ENCODE data around the gene SEPTIN12. TPM values are rescaled to one million over a fixed set of nuclear protein-coding genes. Genes with fewer than 3 reads are reported as not detected.

The SEPTIN12 gene
- total and polyA plus RNA-seq, 2 of the 8 experiments (the other 6 are each of a cell fraction or from before 2014, with no cell fraction given): 0.24 TPM; not detected in 1

DNA sequence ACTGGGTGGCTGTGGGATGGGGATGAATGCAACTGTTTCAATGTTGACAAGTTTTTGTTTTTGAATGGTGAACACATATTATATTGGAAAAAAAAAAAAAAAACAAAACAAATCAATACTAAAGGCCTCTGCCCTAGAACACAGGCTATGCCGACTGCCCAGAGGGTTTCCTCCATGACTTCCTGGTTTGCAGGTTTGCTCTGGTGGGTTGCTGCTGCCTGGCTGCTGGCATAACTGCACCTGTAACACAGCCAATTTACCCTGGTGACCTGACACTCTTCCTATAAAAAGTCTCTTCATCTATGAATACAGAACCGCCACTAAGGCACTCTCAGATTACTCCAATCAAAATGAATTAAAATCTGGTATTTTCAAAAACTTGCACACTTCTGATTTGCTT, 48.6 kb upstream of the SEPTIN12 start:
- H2BK15ac ChIP-seq (ENCODE audit: low read length): no peak overlapping the region
- H3K23me2 ChIP-seq (ENCODE audit: low read depth, low read length): no peaks in the 10 kb centered on the region
- WGBS, 2 experiments (ENCODE audit: extremely low coverage in 1 of 2, insufficient coverage in 1 of 2, insufficient read length in 1 of 2, insufficient replicate concordance in 2 of 2, low coverage in 1 of 2, low lambda C conversion rate in 2 of 2, missing lambda C conversion rate in 1 of 2): 95% methylated on average over 2 of the region's 2 CpGs; no CpG with 5 or more reads in 1 of the 2 experiments
- H3K9ac ChIP-seq (replicated peaks in 1 of 4; ENCODE audit: extremely low read depth in 1 of 4, low read depth in 3 of 4, low read length in 3 of 4): no peak overlapping the region
- peaks cover 10 to 54% (median 42%) of the 10 kb centered on the region in 4 experiments for H3K36me3 ChIP-seq (ENCODE audit: control insufficient read depth in 2 of 4, insufficient read depth in 4 of 4, low read length in 3 of 4)
- H3K9me3 ChIP-seq (ENCODE audit: insufficient read depth in 2 of 2, low read depth in 1 of 2, low read length in 1 of 2): no peaks in the 10 kb centered on the region
- no peak overlapping the region for H2AK5ac ChIP-seq (ENCODE audit: low read depth, low read length)
- H4K5ac ChIP-seq (ENCODE audit: insufficient read length, low read depth, low read length): no peak overlapping the region
- H3K4ac ChIP-seq (replicated peaks; ENCODE audit: insufficient read length, low read depth, low read length): no peak overlapping the region
- no peak overlapping the region for H3K27ac ChIP-seq (ENCODE audit: low read depth, low read length)
- CTCF ChIA-PET (ENCODE audit: partially characterized antibody): interaction anchor here (1.3 kb wide), 1 partner anchor 10 kb away, joined by 3 read pairs; no protein-coding TSS in a partner anchor
- no peak overlapping the region for H2BK12ac ChIP-seq (ENCODE audit: low read depth, low read length)
- no peak for DNase-seq (ENCODE audit: low read depth in 1 of 2, low spot score in 2 of 2)
- no peak overlapping the region for H4K91ac ChIP-seq (replicated peaks; ENCODE audit: insufficient read length, low read length)
- no peak overlapping the region for H2BK20ac ChIP-seq (ENCODE audit: low read length)
- no peak overlapping the region for H3K23ac ChIP-seq (ENCODE audit: insufficient read length)
- no peak overlapping the region for H3K56ac ChIP-seq (replicated peaks; ENCODE audit: insufficient read length, low read depth, low read length)
- no peak overlapping the region for H3K14ac ChIP-seq (ENCODE audit: insufficient read length)
- H2AFZ ChIP-seq (ENCODE audit: low read length): no peak overlapping the region
- POLR2A ChIA-PET (ENCODE audit: partially characterized antibody): interaction anchor here (1.1 to 1.4 kb wide), 3 partner anchors 10 to 48 kb away, joined by 3 to 4 read pairs (median 4); partner anchors contain the start of gene GLYR1
- H3K18ac ChIP-seq (ENCODE audit: extremely low read depth, low read length): no peak overlapping the region
- H2BK5ac ChIP-seq (ENCODE audit: low read depth, low read length): no peak overlapping the region
- 0 out of 4 replicates have a peak, but pooled peaks cover 0 to 4% of the 10 kb centered on the region in 2 experiments for H3K79me2 ChIP-seq (ENCODE audit: control insufficient read depth in 1 of 2, insufficient read depth in 2 of 2, low read length in 2 of 2)
- no peak overlapping the region for H3K4me3 ChIP-seq (ENCODE audit: extremely low read depth in 1 of 4, insufficient read depth in 2 of 4, low read depth in 3 of 4, low read length in 4 of 4)
- peaks cover 4% of the 10 kb centered on the region; the same call in 1 of the 2 replicates for H3K79me1 ChIP-seq (ENCODE audit: low read depth, low read length)
- no peak overlapping the region for H2BK120ac ChIP-seq (replicated peaks; ENCODE audit: low read depth, low read length)
- peaks cover 2 to 8% of the 10 kb centered on the region in 2 experiments for H4K20me1 ChIP-seq (replicated peaks in 1 of 2; ENCODE audit: control insufficient read depth in 1 of 2, insufficient read depth in 2 of 2, low read length in 2 of 2)
- FAIRE-seq: no peak
- H3K4me2 ChIP-seq (ENCODE audit: insufficient read depth in 1 of 2, low read depth in 2 of 2, low read length in 2 of 2): no peak overlapping the region
- H3K27me3 ChIP-seq (replicated peaks in 1 of 4; ENCODE audit: control insufficient read depth in 3 of 4, extremely low read depth in 1 of 4, insufficient read depth in 3 of 4, low read length in 3 of 4): no peaks in the 10 kb centered on the region
- H3K4me1 ChIP-seq (replicated peaks in 1 of 4; ENCODE audit: control insufficient read depth in 3 of 4, insufficient read depth in 4 of 4, low read length in 3 of 4): no peaks in the 10 kb centered on the region
- H4K8ac ChIP-seq (ENCODE audit: extremely low read depth, insufficient read depth, low read length): no peak overlapping the region
- no peak for TF ChIP-seq ZNF274 (IDR thresholded peaks at IDR 0.05; ENCODE audit: borderline replicate concordance, extremely low read depth, low read length)
- TF ChIP-seq HDAC6 (IDR thresholded peaks at IDR 0.05; ENCODE audit: low read depth, low read length): no peak
- no peak for TF ChIP-seq BRCA1 (IDR thresholded peaks at IDR 0.05; ENCODE audit: low read depth, low read length)
- TF ChIP-seq RBBP5 (IDR thresholded peaks at IDR 0.05; ENCODE audit: borderline replicate concordance, low read depth, low read length): no peak
- TF ChIP-seq NRF1 (IDR thresholded peaks at IDR 0.05; ENCODE audit: low read depth, low read length): no peak
- no peak for TF ChIP-seq NANOG (IDR thresholded peaks at IDR 0.05; ENCODE audit: insufficient read depth, low read depth, low read length, poor library complexity, severe bottlenecking)
- no peak for TF ChIP-seq SP2 (IDR thresholded peaks at IDR 0.05; ENCODE audit: low read length)
- no peak for TF ChIP-seq SUZ12 (IDR thresholded peaks at IDR 0.05; ENCODE audit: low read length)
- TF ChIP-seq CTBP2 (IDR thresholded peaks at IDR 0.05; ENCODE audit: borderline replicate concordance, insufficient read depth, insufficient read length, low read length): no peak
- TF ChIP-seq POLR2AphosphoS5 (IDR thresholded peaks at IDR 0.05; ENCODE audit: low read depth, low read length): no peak
- no peak for TF ChIP-seq POU5F1 (IDR thresholded peaks at IDR 0.05; ENCODE audit: low read depth, low read length)
- no peak for TF ChIP-seq TAF1 (IDR thresholded peaks at IDR 0.05; ENCODE audit: low read depth, low read length)
- TF ChIP-seq KDM4A (IDR thresholded peaks at IDR 0.05; ENCODE audit: low read depth, low read length, severe bottlenecking): no peak
- TF ChIP-seq CREB1 (IDR thresholded peaks at IDR 0.05): no peak
- no peak for TF ChIP-seq BCL11A (IDR thresholded peaks at IDR 0.05; ENCODE audit: low read depth in 2 of 2, low read length in 2 of 2)

Data from H1 (cell line).